Activated gamma-delta T cell (primary cell): ENCODE measurements around the gene CCNG2.
A peak's percentile ranks its signal among the peaks of the same experiment; 100 is the strongest.

Source experiments
- DNase-seq: peaks from one replicate; lab custom pipeline; 2025; lab: John Stamatoyannopoulos, UW

CCNG2 gene

GRCh38 chr4:77175201-77175611, 18.2 kb downstream of the CCNG2 start:
- DNase-seq = no peak

GRCh38 chr4:77176640-77177039, 19.6 kb downstream of the CCNG2 start:
- DNase-seq = no peak

- no peak for DNase-seq
These were observed 20.2 kb downstream of the CCNG2 start for GRCh38 chr4:77177199-77177598.

GRCh38 chr4:77178560-77178959, 21.6 kb downstream of the CCNG2 start:
- DNase-seq = no peak

GRCh38 chr4:77179519-77179918, 22.5 kb downstream of the CCNG2 start:
- no peak for DNase-seq

- DNase-seq = no peak
These were observed 24.7 kb downstream of the CCNG2 start for GRCh38 chr4:77181720-77182119.

- DNase-seq = no peak
These were observed 26.9 kb downstream of the CCNG2 start for GRCh38 chr4:77183777-77184420.

- DNase-seq = no peak
These were observed 28.0 kb downstream of the CCNG2 start for GRCh38 chr4:77184974-77185373.

- DNase-seq = no peak
These were observed 28.7 kb downstream of the CCNG2 start for GRCh38 chr4:77185686-77186085.

GRCh38 chr4:77187322-77187721, 30.3 kb downstream of the CCNG2 start:
- DNase-seq = no peak

- no peak for DNase-seq
These were observed 31.7 kb downstream of the CCNG2 start for GRCh38 chr4:77188498-77189220.

GRCh38 chr4:77189412-77189811, 32.4 kb downstream of the CCNG2 start:
- no peak for DNase-seq

GRCh38 chr4:77190053-77190452, 33.0 kb downstream of the CCNG2 start:
- no peak for DNase-seq

GRCh38 chr4:77193046-77193445, 36.0 kb downstream of the CCNG2 start:
- DNase-seq = no peak

- DNase-seq = peak; percentile 10
These were observed 36.6 kb downstream of the CCNG2 start for GRCh38 chr4:77193511-77194102.

- no peak for DNase-seq
These were observed 37.4 kb downstream of the CCNG2 start for GRCh38 chr4:77194366-77194765.

GRCh38 chr4:77194989-77195388, 38.0 kb downstream of the CCNG2 start:
- DNase-seq = no peak

- no peak for DNase-seq
These were observed 39.9 kb downstream of the CCNG2 start for GRCh38 chr4:77196866-77197265.

- DNase-seq = no peak
These were observed 40.4 kb downstream of the CCNG2 start for GRCh38 chr4:77197361-77197760.

GRCh38 chr4:77197831-77198230, 40.8 kb downstream of the CCNG2 start:
- DNase-seq = no peak

- DNase-seq = no peak
These were observed 42.3 kb downstream of the CCNG2 start for GRCh38 chr4:77199276-77199675.

- no peak for DNase-seq
These were observed 42.7 kb downstream of the CCNG2 start for GRCh38 chr4:77199701-77200100.

GRCh38 chr4:77201343-77201742, 44.3 kb downstream of the CCNG2 start:
- DNase-seq = no peak
